ENCODE measurements around the gene UGDH. TPM values are rescaled to one million over a fixed set of nuclear protein-coding genes. Genes with fewer than 3 reads are reported as not detected.

UGDH gene
- total and polyA plus RNA-seq, 2 of the 13 experiments (the other 11 are each of a cell fraction or from before 2014, with no cell fraction given) = 99.0 to 384 TPM

DNA sequence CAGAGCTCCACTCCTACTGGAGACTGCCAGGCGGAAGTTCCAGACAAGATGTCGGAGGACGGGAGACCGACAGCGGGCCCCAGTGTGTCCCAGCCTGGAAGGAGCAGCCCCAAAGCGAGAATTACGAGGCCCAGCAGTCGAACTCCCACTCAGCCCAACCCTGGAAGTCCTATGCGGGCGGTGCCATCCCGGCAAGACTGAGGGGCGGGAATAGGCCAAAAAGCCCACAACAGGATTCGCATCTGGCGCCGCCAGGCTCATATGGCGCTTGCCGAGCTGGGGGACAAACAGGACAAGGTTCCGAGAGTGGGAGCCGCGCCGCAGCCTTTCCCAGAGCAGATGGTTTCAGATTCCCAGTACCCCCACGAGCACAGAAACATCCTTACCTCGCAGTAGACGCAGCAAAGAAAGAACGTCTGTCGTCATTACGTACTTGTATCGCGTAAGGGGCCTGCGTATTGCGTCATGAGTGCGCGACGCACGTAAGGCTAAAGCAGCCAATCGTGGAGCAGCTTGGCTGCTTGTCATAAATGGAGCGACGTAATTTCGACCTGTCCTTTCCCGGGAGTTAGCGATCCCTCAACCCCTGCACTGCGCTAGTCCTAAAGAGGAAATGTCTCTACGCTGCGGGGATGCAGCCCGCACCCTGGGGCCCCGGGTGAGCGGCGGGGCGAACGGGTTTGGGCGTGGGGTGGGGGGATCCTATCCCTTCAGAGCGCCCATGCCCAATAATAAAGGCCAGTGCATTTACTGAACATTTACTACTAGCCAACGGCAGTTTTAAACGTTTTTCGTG lies 68.5 kb downstream of the UGDH start, which contains the start of the genes LIAS and RPL9 (continued):
- TF ChIP-seq, protein P1, sequence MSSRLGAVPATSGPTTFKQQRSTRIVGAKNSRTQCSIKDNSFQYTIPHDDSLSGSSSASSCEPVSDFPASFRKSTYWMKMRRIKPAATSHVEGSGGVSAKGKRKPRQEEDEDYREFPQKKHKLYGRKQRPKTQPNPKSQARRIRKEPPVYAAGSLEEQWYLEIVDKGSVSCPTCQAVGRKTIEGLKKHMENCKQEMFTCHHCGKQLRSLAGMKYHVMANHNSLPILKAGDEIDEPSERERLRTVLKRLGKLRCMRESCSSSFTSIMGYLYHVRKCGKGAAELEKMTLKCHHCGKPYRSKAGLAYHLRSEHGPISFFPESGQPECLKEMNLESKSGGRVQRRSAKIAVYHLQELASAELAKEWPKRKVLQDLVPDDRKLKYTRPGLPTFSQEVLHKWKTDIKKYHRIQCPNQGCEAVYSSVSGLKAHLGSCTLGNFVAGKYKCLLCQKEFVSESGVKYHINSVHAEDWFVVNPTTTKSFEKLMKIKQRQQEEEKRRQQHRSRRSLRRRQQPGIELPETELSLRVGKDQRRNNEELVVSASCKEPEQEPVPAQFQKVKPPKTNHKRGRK (CRISPR knock-in tag; IDR thresholded peaks at IDR 0.05) = no peak
- TF ChIP-seq TMF1 (CRISPR knock-in tag; IDR thresholded peaks at IDR 0.05; ENCODE audit: low read depth) (0 out of 2 replicates have a peak, but pooled peaks have one; percentile 80), ZNF44 (CRISPR knock-in tag; IDR thresholded peaks at IDR 0.05) (peak; percentile 12; the same call in 1 of the 2 replicates), RNF2 (conservative IDR thresholded peaks at IDR 0.05; ENCODE audit: low read depth) (no peak), SMYD3 (CRISPR knock-in tag; IDR thresholded peaks at IDR 0.05) (peak; percentile 82; the same call in 1 of the 2 replicates), ZNF792 (CRISPR knock-in tag; IDR thresholded peaks at IDR 0.05) (no peak; the same call in none of the 2 replicates), MYNN (CRISPR knock-in tag; IDR thresholded peaks at IDR 0.05; ENCODE audit: low read depth) (no peak), HOXA7 (CRISPR knock-in tag; IDR thresholded peaks at IDR 0.05) (no peak), ZEB1 (IDR thresholded peaks at IDR 0.05; ENCODE audit: insufficient replicate concordance, low read depth) (peak; percentile 55), JARID2 (CRISPR knock-in tag; IDR thresholded peaks at IDR 0.05; ENCODE audit: insufficient replicate concordance) (no peak), RCOR2 (CRISPR knock-in tag; IDR thresholded peaks at IDR 0.05) (peak; percentile 43; the same call in 1 of the 2 replicates), SMAD9 (CRISPR knock-in tag; IDR thresholded peaks at IDR 0.05) (no peak; the same call in 1 of the 2 replicates), PHF20 (CRISPR knock-in tag; IDR thresholded peaks at IDR 0.05) (peak; percentile 91), ZNF34 (CRISPR knock-in tag; IDR thresholded peaks at IDR 0.05; ENCODE audit: borderline replicate concordance) (no peak), CBFB (CRISPR knock-in tag; IDR thresholded peaks at IDR 0.05) (peak; percentile 69; the same call in 1 of the 2 replicates), NFRKB (IDR thresholded peaks at IDR 0.05) (0 out of 2 replicates have a peak, but pooled peaks have one; percentile 36), ZSCAN29 (CRISPR knock-in tag; conservative IDR thresholded peaks at IDR 0.05) (no peak; the same call in 1 of the 2 replicates)
- TF ChIP-seq, protein P2, sequence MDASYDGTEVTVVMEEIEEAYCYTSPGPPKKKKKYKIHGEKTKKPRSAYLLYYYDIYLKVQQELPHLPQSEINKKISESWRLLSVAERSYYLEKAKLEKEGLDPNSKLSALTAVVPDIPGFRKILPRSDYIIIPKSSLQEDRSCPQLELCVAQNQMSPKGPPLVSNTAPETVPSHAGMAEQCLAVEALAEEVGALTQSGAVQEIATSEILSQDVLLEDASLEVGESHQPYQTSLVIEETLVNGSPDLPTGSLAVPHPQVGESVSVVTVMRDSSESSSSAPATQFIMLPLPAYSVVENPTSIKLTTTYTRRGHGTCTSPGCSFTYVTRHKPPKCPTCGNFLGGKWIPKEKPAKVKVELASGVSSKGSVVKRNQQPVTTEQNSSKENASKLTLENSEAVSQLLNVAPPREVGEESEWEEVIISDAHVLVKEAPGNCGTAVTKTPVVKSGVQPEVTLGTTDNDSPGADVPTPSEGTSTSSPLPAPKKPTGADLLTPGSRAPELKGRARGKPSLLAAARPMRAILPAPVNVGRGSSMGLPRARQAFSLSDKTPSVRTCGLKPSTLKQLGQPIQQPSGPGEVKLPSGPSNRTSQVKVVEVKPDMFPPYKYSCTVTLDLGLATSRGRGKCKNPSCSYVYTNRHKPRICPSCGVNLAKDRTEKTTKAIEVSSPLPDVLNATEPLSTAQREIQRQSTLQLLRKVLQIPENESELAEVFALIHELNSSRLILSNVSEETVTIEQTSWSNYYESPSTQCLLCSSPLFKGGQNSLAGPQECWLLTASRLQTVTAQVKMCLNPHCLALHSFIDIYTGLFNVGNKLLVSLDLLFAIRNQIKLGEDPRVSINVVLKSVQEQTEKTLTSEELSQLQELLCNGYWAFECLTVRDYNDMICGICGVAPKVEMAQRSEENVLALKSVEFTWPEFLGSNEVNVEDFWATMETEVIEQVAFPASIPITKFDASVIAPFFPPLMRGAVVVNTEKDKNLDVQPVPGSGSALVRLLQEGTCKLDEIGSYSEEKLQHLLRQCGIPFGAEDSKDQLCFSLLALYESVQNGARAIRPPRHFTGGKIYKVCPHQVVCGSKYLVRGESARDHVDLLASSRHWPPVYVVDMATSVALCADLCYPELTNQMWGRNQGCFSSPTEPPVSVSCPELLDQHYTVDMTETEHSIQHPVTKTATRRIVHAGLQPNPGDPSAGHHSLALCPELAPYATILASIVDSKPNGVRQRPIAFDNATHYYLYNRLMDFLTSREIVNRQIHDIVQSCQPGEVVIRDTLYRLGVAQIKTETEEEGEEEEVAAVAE (CRISPR knock-in tag; IDR thresholded peaks at IDR 0.05; ENCODE audit: borderline replicate concordance) = peak; percentile 90
- TF ChIP-seq, protein P3, sequence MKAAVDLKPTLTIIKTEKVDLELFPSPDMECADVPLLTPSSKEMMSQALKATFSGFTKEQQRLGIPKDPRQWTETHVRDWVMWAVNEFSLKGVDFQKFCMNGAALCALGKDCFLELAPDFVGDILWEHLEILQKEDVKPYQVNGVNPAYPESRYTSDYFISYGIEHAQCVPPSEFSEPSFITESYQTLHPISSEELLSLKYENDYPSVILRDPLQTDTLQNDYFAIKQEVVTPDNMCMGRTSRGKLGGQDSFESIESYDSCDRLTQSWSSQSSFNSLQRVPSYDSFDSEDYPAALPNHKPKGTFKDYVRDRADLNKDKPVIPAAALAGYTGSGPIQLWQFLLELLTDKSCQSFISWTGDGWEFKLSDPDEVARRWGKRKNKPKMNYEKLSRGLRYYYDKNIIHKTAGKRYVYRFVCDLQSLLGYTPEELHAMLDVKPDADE (CRISPR knock-in tag; IDR thresholded peaks at IDR 0.05) = no peak
- TF ChIP-seq, protein P4, sequence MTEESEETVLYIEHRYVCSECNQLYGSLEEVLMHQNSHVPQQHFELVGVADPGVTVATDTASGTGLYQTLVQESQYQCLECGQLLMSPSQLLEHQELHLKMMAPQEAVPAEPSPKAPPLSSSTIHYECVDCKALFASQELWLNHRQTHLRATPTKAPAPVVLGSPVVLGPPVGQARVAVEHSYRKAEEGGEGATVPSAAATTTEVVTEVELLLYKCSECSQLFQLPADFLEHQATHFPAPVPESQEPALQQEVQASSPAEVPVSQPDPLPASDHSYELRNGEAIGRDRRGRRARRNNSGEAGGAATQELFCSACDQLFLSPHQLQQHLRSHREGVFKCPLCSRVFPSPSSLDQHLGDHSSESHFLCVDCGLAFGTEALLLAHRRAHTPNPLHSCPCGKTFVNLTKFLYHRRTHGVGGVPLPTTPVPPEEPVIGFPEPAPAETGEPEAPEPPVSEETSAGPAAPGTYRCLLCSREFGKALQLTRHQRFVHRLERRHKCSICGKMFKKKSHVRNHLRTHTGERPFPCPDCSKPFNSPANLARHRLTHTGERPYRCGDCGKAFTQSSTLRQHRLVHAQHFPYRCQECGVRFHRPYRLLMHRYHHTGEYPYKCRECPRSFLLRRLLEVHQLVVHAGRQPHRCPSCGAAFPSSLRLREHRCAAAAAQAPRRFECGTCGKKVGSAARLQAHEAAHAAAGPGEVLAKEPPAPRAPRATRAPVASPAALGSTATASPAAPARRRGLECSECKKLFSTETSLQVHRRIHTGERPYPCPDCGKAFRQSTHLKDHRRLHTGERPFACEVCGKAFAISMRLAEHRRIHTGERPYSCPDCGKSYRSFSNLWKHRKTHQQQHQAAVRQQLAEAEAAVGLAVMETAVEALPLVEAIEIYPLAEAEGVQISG (CRISPR knock-in tag; IDR thresholded peaks at IDR 0.05) = peak; percentile 83; the same call in 1 of the 2 replicates
